K562 (cell line): ENCODE data around the gene RNF217. TPM values are rescaled to one million over a fixed set of nuclear protein-coding genes. Genes with fewer than 3 reads are reported as not detected.

Source experiments
- ARHGAP35 ChIP-seq: fragments of 450-650 bp; IDR thresholded peaks from 2 replicates; pipeline ENCODE4 v1.6.1; 2018; ENCODE audit not compliant: partially characterized antibody
- ARID3A ChIP-seq: IDR thresholded peaks from 2 replicates; pipeline ENCODE4 v1.6.1; 2012; ENCODE audit warnings: low read depth, low read length, improper control_type of control experiment, borderline replicate concordance
- ARNT ChIP-seq, 2 experiments: fragments of 450-650 bp; IDR thresholded peaks; 2 replicates each; pipeline ENCODE4 v1.6.1; 2016; ENCODE audit warnings: mild to moderate bottlenecking in 1 of 2
- CBX1 ChIP-seq: sonication (generic); IDR thresholded peaks from 2 replicates; pipeline ENCODE4 v1.6.1; 2016; ENCODE audit warnings: antibody characterized with exemption, low read depth, mild to moderate bottlenecking
- CBX8 ChIP-seq: fragments of 200-600 bp; sonication (generic); IDR thresholded peaks from 2 replicates; pipeline ENCODE4 v1.6.1; 2012; ENCODE audit warnings: borderline replicate concordance, mixed run types, low read depth, mild to moderate bottlenecking, moderate library complexity, mixed read lengths, low read length, control low read depth, inconsistent platforms; ENCODE audit not compliant: poor library complexity, severe bottlenecking; ENCODE audit errors: extremely low read depth
- CHD1 ChIP-seq: fragments of 200-600 bp; sonication (generic); IDR thresholded peaks from one replicate; pipeline ENCODE4 v1.6.1; 2012; ENCODE audit warnings: mild to moderate bottlenecking, moderate library complexity, low read length, inconsistent platforms
- CTBP1 ChIP-seq: fragments of 450-650 bp; IDR thresholded peaks from 2 replicates; pipeline ENCODE4 v1.6.1; 2016; ENCODE audit warnings: borderline replicate concordance
- EHMT2 ChIP-seq: fragments of 450-650 bp; IDR thresholded peaks from 2 replicates; pipeline ENCODE4 v1.6.1; 2018; ENCODE audit warnings: antibody characterized with exemption
- ELK3 ChIP-seq: fragments of 450-650 bp; formaldehyde crosslinking; IDR thresholded peaks from 2 replicates; pipeline ENCODE4 v1.4.0; 2020; ENCODE audit warnings: mild to moderate bottlenecking
- GABPA ChIP-seq: fragments of 200-800 bp; sonication (Bioruptor generic); conservative IDR thresholded peaks from 2 replicates; pipeline ENCODE4 v1.6.1; 2016; ENCODE audit warnings: low read depth, missing genetic modification characterization, missing compliant biosample characterization
- KDM4B ChIP-seq, 2 experiments: fragments of 450-650 bp in 1 of 2; sonication (generic) in 1 of 2; IDR thresholded peaks; 2 replicates each; pipeline ENCODE4 v1.6.1; 2016 to 2017; ENCODE audit warnings: borderline replicate concordance in 2 of 2, antibody characterized with exemption in 1 of 2, low read depth in 1 of 2, mild to moderate bottlenecking in 1 of 2
- LEF1 ChIP-seq: fragments of 450-650 bp; IDR thresholded peaks from 2 replicates; pipeline ENCODE4 v1.6.1; 2016; ENCODE audit warnings: mild to moderate bottlenecking
- MAFF ChIP-seq: IDR thresholded peaks from 2 replicates; pipeline ENCODE4 v1.6.1; 2012; ENCODE audit warnings: low read length, improper control_type of control experiment
- PHB2 ChIP-seq: fragments of 450-650 bp; IDR thresholded peaks from 2 replicates; pipeline ENCODE4 v1.6.1; 2017; ENCODE audit warnings: low read depth
- POLR2B ChIP-seq: fragments of 450-650 bp; IDR thresholded peaks from 2 replicates; pipeline ENCODE4 v1.6.1; 2018; ENCODE audit warnings: low read depth; ENCODE audit not compliant: partially characterized antibody
- SMAD4 ChIP-seq: fragments of 250-450 bp; sonication (Bioruptor Pico); conservative IDR thresholded peaks from 2 replicates; pipeline ENCODE4 v1.8.0; 2021; ENCODE audit warnings: inconsistent platforms, mild to moderate bottlenecking, moderate library complexity
- SMARCB1 ChIP-seq: IDR thresholded peaks from 2 replicates; pipeline ENCODE4 v1.6.1; 2011; ENCODE audit warnings: improper control_type of control experiment, low read depth; ENCODE audit not compliant: insufficient read length
- ZNF41 ChIP-seq: fragments of 250-450 bp; sonication (Bioruptor Pico); conservative IDR thresholded peaks from 2 replicates; pipeline ENCODE4 v1.4.0; 2020; ENCODE audit warnings: mild to moderate bottlenecking
- ZSCAN32 ChIP-seq: fragments of 450-650 bp; formaldehyde crosslinking; IDR thresholded peaks from 2 replicates; pipeline ENCODE4 v1.4.0; 2020; ENCODE audit warnings: mild to moderate bottlenecking, moderate library complexity
- polyA plus RNA-seq, 8 experiments: library from polyadenylated mRNA; depleted of rRNA in 4 of 8; stranded (reverse) in 5 of 8; unstranded in 3 of 8; fragments of >200 nt; fragmentation: Nextera tagmentation in 2 of 8; fragmentation: Illumina TruSeq in 1 of 8; extraction: Ambion mirVana in 2 of 8; extraction: Trizol in 1 of 8; gene quantifications; 2 replicates each; pipeline versions ENCODE4 v1.2.1 to v1.2.3, GENCODE V29; 2011 to 2014; ENCODE audit warnings: inconsistent platforms in 1 of 8, missing spikeins in 1 of 8
- total RNA-seq, 7 experiments: library from RNA; depleted of rRNA in 6 of 7; stranded (reverse); fragments of >200 nt in 6 of 7; fragmentation: Illumina TruSeq in 2 of 7; extraction: Trizol in 2 of 7; gene quantifications; 2 replicates each; pipeline versions ENCODE4 v1.2.1 to v1.2.3, GENCODE V29; 2011 to 2021; ENCODE audit warnings: low replicate concordance in 1 of 7
- TF ChIP-seq, protein P1 (sequence below): fragments of 450-650 bp; IDR thresholded peaks from 2 replicates; pipeline ENCODE4 v1.6.1; 2017; ENCODE audit warnings: mild to moderate bottlenecking, moderate library complexity

Gene RNF217
- total and polyA plus RNA-seq, 9 of the 15 experiments (the other 6 are each of a cell fraction or from before 2014, with no cell fraction given), result 2.9 to 25.6 (median 12.0) TPM

- TF ChIP-seq ELK3 (CRISPR knock-in tag), result no peak
- TF ChIP-seq CBX8, result no peak
- TF ChIP-seq EHMT2, result peak; percentile 93
- TF ChIP-seq CHD1, result peak; percentile 8
- peak; percentile 93 for TF ChIP-seq ARID3A
- no peak for TF ChIP-seq MAFF
- TF ChIP-seq CTBP1, result peak; percentile 94
- TF ChIP-seq ARHGAP35, result no peak
- TF ChIP-seq ARNT (IDR thresholded peaks at IDR 0.05), result peak; percentile 83 to 85; a peak in 3 of 4 replicates
- no peak for TF ChIP-seq KDM4B (IDR thresholded peaks at IDR 0.05; ENCODE audit: borderline replicate concordance in 2 of 2, low read depth in 1 of 2)
- no peak for TF ChIP-seq ZNF41 (CRISPR knock-in tag)
- TF ChIP-seq PHB2, result peak; percentile 65; the same call in 1 of the 2 replicates
- TF ChIP-seq SMAD4, result peak; percentile 95
- TF ChIP-seq ZSCAN32 (CRISPR knock-in tag), result no peak
- TF ChIP-seq LEF1, result peak; percentile 94
- TF ChIP-seq SMARCB1, result peak; percentile 78
- no peak for TF ChIP-seq GABPA (tag)
- TF ChIP-seq, protein P1, sequence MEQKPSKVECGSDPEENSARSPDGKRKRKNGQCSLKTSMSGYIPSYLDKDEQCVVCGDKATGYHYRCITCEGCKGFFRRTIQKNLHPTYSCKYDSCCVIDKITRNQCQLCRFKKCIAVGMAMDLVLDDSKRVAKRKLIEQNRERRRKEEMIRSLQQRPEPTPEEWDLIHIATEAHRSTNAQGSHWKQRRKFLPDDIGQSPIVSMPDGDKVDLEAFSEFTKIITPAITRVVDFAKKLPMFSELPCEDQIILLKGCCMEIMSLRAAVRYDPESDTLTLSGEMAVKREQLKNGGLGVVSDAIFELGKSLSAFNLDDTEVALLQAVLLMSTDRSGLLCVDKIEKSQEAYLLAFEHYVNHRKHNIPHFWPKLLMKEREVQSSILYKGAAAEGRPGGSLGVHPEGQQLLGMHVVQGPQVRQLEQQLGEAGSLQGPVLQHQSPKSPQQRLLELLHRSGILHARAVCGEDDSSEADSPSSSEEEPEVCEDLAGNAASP, result no peak; the same call in 1 of the 2 replicates
- TF ChIP-seq POLR2B, result peak; percentile 27
- no peak for TF ChIP-seq CBX1
Observed at GRCh38 chr6:125082908-125083683, 120.9 kb downstream of the RNF217 start (continued).
